HEK293 (cell line): ENCODE measurements around the gene CMTM4.

Experiments used
- CTCF ChIA-PET: fragments of 350-600 bp; formaldehyde crosslinking; extraction: SDS; loops from one replicate; lab custom pipeline; 2021; ENCODE audit warnings: antibody characterized with exemption; lab: Yijun Ruan, JAX
- POLR2A ChIA-PET: fragments of 300-600 bp; formaldehyde crosslinking; extraction: SDS; loops from one replicate; lab custom pipeline; 2020; ENCODE audit warnings: antibody characterized with exemption, inconsistent platforms; lab: Yijun Ruan, JAX
- H3K27ac ChIP-seq: fragments of 200-500 bp; sonication (Bioruptor generic); 2 replicates; pipeline ENCODE4 v1.5.1; 2014; ENCODE audit warnings: low read depth, low read length, control low read depth, inconsistent platforms; ENCODE audit errors: extremely low read depth
- H3K36me3 ChIP-seq, 2 experiments: fragments of 200-500 bp in 1 of 2; sonication (Bioruptor generic) in 1 of 2; 1 replicate in 1 of 2; 2 replicates in 1 of 2; pipeline ENCODE4 v1.5.1; 2014 to 2017; ENCODE audit warnings: inconsistent platforms in 2 of 2, low read length in 2 of 2; ENCODE audit not compliant: control insufficient read depth in 2 of 2, insufficient read depth in 1 of 2
- H3K4me1 ChIP-seq: fragments of 200-500 bp; sonication (Bioruptor generic); 2 replicates; pipeline ENCODE4 v1.5.1; 2014; ENCODE audit warnings: mild to moderate bottlenecking, low read length, inconsistent platforms; ENCODE audit not compliant: control insufficient read depth, insufficient read depth
- H3K4me3 ChIP-seq: 2 replicates; pipeline ENCODE4 v1.5.1; 2011; ENCODE audit warnings: low read depth, mild to moderate bottlenecking, control low read depth, low read length, moderate library complexity
- H3K9me3 ChIP-seq: fragments of 200-500 bp; sonication (Bioruptor generic); 2 replicates; pipeline ENCODE4 v1.5.1; 2014; ENCODE audit warnings: low read depth, low read length, inconsistent platforms; ENCODE audit not compliant: control insufficient read depth, insufficient read depth
- EGR2 ChIP-seq: fragments of 450-650 bp; formaldehyde crosslinking; IDR thresholded peaks from 2 replicates; pipeline ENCODE4 v1.5.1; 2016; ENCODE audit warnings: low read depth, missing biosample characterization, missing genetic modification characterization
- GLI2 ChIP-seq: fragments of 450-650 bp; formaldehyde crosslinking; IDR thresholded peaks from 2 replicates; pipeline ENCODE4; 2017; ENCODE audit warnings: missing biosample characterization, missing genetic modification characterization, low read depth, borderline replicate concordance
- MYNN ChIP-seq: fragments of 450-650 bp; formaldehyde crosslinking; IDR thresholded peaks from 2 replicates; pipeline ENCODE4 v1.5.1; 2016; ENCODE audit warnings: missing biosample characterization, missing genetic modification characterization, borderline replicate concordance
- OSR2 ChIP-seq: fragments of 450-650 bp; formaldehyde crosslinking; IDR thresholded peaks from 2 replicates; pipeline ENCODE4 v1.5.1; 2016; ENCODE audit warnings: missing biosample characterization, missing genetic modification characterization
- SCRT2 ChIP-seq: fragments of 450-650 bp; formaldehyde crosslinking; IDR thresholded peaks from 2 replicates; pipeline ENCODE4 v1.5.1; 2016; ENCODE audit warnings: missing biosample characterization, missing genetic modification characterization
- SP3 ChIP-seq: fragments of 450-650 bp; formaldehyde crosslinking; IDR thresholded peaks from 2 replicates; pipeline ENCODE4 v1.5.1; 2016; ENCODE audit warnings: missing biosample characterization, missing genetic modification characterization
- ZBTB21 ChIP-seq: fragments of 450-650 bp; formaldehyde crosslinking; IDR thresholded peaks from 2 replicates; pipeline ENCODE4 v1.5.1; 2017; ENCODE audit warnings: missing biosample characterization, missing genetic modification characterization
- ZEB2 ChIP-seq: fragments of 450-650 bp; formaldehyde crosslinking; IDR thresholded peaks from 2 replicates; pipeline ENCODE4 v1.5.1; 2016; ENCODE audit warnings: missing biosample characterization, missing genetic modification characterization
- ZFP3 ChIP-seq: fragments of 450-650 bp; formaldehyde crosslinking; IDR thresholded peaks from 2 replicates; pipeline ENCODE4 v1.5.1; 2016; ENCODE audit warnings: low read depth, missing biosample characterization, missing genetic modification characterization
- ZIC2 ChIP-seq: fragments of 450-650 bp; formaldehyde crosslinking; IDR thresholded peaks from 2 replicates; pipeline ENCODE4 v1.5.1; 2016; ENCODE audit warnings: missing biosample characterization, missing genetic modification characterization
- ZNF133 ChIP-seq: fragments of 450-650 bp; formaldehyde crosslinking; IDR thresholded peaks from 2 replicates; pipeline ENCODE4 v1.5.1; 2016; ENCODE audit warnings: missing biosample characterization, missing genetic modification characterization
- ZNF184 ChIP-seq: fragments of 450-650 bp; IDR thresholded peaks from 2 replicates; pipeline ENCODE4 v1.5.1; 2018; ENCODE audit warnings: missing biosample characterization, mild to moderate bottlenecking, missing genetic modification characterization
- ZNF221 ChIP-seq: fragments of 450-650 bp; formaldehyde crosslinking; IDR thresholded peaks from 2 replicates; pipeline ENCODE4 v1.5.1; 2017; ENCODE audit warnings: missing biosample characterization, missing genetic modification characterization, borderline replicate concordance
- ZNF391 ChIP-seq: fragments of 450-650 bp; formaldehyde crosslinking; IDR thresholded peaks from 2 replicates; pipeline ENCODE4 v1.5.1; 2016; ENCODE audit warnings: low read depth, missing biosample characterization, missing genetic modification characterization, borderline replicate concordance
- ZNF404 ChIP-seq: fragments of 450-650 bp; formaldehyde crosslinking; IDR thresholded peaks from 2 replicates; pipeline ENCODE4 v1.5.1; 2017; ENCODE audit warnings: missing biosample characterization, missing genetic modification characterization
- ZNF548 ChIP-seq: fragments of 450-650 bp; formaldehyde crosslinking; IDR thresholded peaks from 2 replicates; pipeline ENCODE4 v1.5.1; 2016; ENCODE audit warnings: missing biosample characterization, missing genetic modification characterization
- ZNF664 ChIP-seq: fragments of 450-650 bp; formaldehyde crosslinking; IDR thresholded peaks from 2 replicates; pipeline ENCODE4 v1.5.1; 2016; ENCODE audit warnings: missing biosample characterization, missing genetic modification characterization
- ZNF701 ChIP-seq: fragments of 450-650 bp; formaldehyde crosslinking; IDR thresholded peaks from 2 replicates; pipeline ENCODE4 v1.5.1; 2016; ENCODE audit warnings: missing biosample characterization, missing genetic modification characterization
- TF ChIP-seq, protein P1 (sequence below): fragments of 450-650 bp; formaldehyde crosslinking; IDR thresholded peaks from 2 replicates; pipeline ENCODE4 v1.5.0; 2017; ENCODE audit warnings: missing biosample characterization, missing genetic modification characterization, borderline replicate concordance
- TF ChIP-seq, protein P2 (sequence below): fragments of 450-650 bp; formaldehyde crosslinking; IDR thresholded peaks from 2 replicates; pipeline ENCODE4 v1.5.1; 2016; ENCODE audit warnings: missing biosample characterization, missing genetic modification characterization
- TF ChIP-seq, protein P3 (sequence below): fragments of 450-650 bp; formaldehyde crosslinking; IDR thresholded peaks from 2 replicates; pipeline ENCODE4 v1.5.1; 2016; ENCODE audit warnings: missing biosample characterization, missing genetic modification characterization
- TF ChIP-seq, protein P4 (sequence below): fragments of 450-650 bp; formaldehyde crosslinking; IDR thresholded peaks from 2 replicates; pipeline ENCODE4; 2016; ENCODE audit warnings: missing biosample characterization, missing genetic modification characterization
- TF ChIP-seq, protein P5 (sequence below): fragments of 450-650 bp; formaldehyde crosslinking; IDR thresholded peaks from 2 replicates; pipeline ENCODE4 v1.5.1; 2016; ENCODE audit warnings: missing biosample characterization, missing genetic modification characterization

CMTM4 gene

DNA sequence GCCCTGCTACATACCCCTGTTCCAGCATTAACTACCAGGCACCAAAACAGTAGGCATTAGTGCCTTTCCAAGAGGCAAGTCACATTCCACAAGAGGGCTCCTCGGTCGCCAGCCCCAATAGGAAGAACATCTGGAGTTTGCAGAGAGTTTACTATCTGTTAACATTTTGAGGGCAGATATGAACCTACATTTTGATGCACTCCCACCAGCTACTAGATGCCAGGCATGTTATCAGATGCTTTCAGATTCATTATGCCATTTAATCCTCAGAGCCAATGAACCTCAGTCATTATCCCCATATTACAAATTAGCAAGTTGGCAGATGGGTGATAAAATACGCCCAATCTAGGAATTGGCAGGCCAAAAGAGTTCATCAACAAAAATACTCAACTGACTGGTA is 121.5 kb downstream of the CMTM4 start (continued):
- no peak for TF ChIP-seq ZNF701 (tag by site-specific recombination)
- TF ChIP-seq, protein P1, sequence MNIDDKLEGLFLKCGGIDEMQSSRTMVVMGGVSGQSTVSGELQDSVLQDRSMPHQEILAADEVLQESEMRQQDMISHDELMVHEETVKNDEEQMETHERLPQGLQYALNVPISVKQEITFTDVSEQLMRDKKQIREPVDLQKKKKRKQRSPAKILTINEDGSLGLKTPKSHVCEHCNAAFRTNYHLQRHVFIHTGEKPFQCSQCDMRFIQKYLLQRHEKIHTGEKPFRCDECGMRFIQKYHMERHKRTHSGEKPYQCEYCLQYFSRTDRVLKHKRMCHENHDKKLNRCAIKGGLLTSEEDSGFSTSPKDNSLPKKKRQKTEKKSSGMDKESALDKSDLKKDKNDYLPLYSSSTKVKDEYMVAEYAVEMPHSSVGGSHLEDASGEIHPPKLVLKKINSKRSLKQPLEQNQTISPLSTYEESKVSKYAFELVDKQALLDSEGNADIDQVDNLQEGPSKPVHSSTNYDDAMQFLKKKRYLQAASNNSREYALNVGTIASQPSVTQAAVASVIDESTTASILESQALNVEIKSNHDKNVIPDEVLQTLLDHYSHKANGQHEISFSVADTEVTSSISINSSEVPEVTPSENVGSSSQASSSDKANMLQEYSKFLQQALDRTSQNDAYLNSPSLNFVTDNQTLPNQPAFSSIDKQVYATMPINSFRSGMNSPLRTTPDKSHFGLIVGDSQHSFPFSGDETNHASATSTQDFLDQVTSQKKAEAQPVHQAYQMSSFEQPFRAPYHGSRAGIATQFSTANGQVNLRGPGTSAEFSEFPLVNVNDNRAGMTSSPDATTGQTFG: no peak
- TF ChIP-seq, protein P2, sequence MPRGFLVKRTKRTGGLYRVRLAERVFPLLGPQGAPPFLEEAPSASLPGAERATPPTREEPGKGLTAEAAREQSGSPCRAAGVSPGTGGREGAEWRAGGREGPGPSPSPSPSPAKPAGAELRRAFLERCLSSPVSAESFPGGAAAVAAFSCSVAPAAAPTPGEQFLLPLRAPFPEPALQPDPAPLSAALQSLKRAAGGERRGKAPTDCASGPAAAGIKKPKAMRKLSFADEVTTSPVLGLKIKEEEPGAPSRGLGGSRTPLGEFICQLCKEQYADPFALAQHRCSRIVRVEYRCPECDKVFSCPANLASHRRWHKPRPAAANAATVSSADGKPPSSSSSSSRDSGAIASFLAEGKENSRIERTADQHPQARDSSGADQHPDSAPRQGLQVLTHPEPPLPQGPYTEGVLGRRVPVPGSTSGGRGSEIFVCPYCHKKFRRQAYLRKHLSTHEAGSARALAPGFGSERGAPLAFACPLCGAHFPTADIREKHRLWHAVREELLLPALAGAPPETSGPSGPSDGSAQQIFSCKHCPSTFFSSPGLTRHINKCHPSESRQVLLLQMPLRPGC (tag by site-specific recombination): no peak

DNA sequence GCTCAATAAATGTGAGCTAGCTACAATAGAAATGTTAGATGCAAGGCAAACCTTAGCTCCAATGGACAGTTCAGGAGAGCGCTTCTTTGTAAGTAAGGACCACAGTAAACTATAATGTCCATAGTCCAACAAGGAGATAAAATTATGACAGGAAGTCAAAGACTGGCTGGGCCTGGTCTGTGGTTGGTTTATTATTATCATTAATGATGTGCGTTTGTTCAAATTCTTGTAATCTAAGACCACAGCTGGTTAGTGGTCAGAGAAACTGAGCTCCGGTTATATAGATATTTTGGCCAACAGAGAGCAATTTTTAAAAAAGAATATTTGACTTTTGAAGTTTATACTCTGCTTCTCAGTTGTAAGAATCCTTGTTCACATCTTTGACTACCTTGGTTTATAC is 122.0 kb downstream of the CMTM4 start:
- POLR2A ChIA-PET: interaction anchor here (0.6 to 1.1 kb wide), 3 partner anchors 12 to 120 kb away, joined by 3 read pairs; partner anchors contain the start of gene CKLF

DNA sequence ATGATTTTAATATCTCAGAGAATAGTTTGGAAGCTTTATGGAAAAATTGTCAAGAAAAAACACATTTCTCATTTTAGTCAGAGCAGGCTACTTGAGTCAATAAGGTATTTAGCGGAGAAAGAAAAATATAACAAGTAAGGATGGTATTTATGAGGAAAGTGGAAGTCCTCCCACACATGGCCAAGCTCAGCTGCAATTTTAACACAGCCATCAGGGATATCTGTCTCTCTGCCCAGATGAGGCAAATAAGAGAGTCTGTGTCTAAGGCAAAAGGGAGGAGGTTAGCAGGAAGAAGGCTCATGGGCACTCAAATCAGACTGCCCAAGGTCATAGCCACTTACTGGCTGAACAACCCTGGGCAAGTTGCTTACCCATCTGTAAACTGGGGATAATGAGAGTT is 122.5 kb downstream of the CMTM4 start:
- no peak overlapping the region for H3K4me3 ChIP-seq
- H3K27ac ChIP-seq: no peak overlapping the region
- ChIA-PET CTCF (interaction anchor here (0.7 to 1.3 kb wide), 2 partner anchors 11 to 217 kb away, joined by 3 read pairs; no protein-coding TSS in a partner anchor), POLR2A (interaction anchor here (0.6 to 1.0 kb wide), 2 partner anchors 22 to 120 kb away, joined by 3 read pairs; partner anchors contain the start of gene CKLF)
- no peaks in the 10 kb centered on the region for H3K36me3 ChIP-seq
- H3K9me3 ChIP-seq: no peaks in the 10 kb centered on the region
- TF ChIP-seq, protein P3, sequence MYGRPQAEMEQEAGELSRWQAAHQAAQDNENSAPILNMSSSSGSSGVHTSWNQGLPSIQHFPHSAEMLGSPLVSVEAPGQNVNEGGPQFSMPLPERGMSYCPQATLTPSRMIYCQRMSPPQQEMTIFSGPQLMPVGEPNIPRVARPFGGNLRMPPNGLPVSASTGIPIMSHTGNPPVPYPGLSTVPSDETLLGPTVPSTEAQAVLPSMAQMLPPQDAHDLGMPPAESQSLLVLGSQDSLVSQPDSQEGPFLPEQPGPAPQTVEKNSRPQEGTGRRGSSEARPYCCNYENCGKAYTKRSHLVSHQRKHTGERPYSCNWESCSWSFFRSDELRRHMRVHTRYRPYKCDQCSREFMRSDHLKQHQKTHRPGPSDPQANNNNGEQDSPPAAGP (tag by site-specific recombination): no peak
- TF ChIP-seq ZNF391 (tag by site-specific recombination): no peak
- no peak for TF ChIP-seq GLI2 (tag by site-specific recombination)
- no peak for TF ChIP-seq ZNF133 (tag by site-specific recombination)
- TF ChIP-seq MYNN (tag by site-specific recombination): no peak
- no peak for TF ChIP-seq ZEB2 (tag by site-specific recombination)
- no peak for TF ChIP-seq EGR2 (tag by site-specific recombination)
- peaks cover 8% of the 10 kb centered on the region for H3K4me1 ChIP-seq

More for the DNA sequence above, 122.0 kb downstream of the CMTM4 start:
- no peak overlapping the region for H3K27ac ChIP-seq
- TF ChIP-seq ZNF184 (tag by site-specific recombination) (no peak), GLI2 (tag by site-specific recombination) (no peak), SCRT2 (tag by site-specific recombination) (no peak), ZIC2 (no peak), ZBTB21 (tag by site-specific recombination) (no peak), ZNF404 (no peak), ZNF664 (no peak; the same call in 1 of the 2 replicates), ZNF221 (no peak), ZNF548 (no peak), OSR2 (no peak), ZFP3 (tag by site-specific recombination) (no peak), SP3 (tag by site-specific recombination) (no peak)
- TF ChIP-seq, protein P4, sequence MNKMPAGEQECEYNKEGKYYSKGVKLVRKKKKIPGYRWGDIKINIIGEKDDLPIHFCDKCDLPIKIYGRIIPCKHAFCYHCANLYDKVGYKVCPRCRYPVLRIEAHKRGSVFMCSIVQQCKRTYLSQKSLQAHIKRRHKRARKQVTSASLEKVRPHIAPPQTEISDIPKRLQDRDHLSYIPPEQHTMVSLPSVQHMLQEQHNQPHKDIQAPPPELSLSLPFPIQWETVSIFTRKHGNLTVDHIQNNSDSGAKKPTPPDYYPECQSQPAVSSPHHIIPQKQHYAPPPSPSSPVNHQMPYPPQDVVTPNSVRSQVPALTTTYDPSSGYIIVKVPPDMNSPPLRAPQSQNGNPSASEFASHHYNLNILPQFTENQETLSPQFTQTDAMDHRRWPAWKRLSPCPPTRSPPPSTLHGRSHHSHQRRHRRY: no peak
- TF ChIP-seq, protein P5, sequence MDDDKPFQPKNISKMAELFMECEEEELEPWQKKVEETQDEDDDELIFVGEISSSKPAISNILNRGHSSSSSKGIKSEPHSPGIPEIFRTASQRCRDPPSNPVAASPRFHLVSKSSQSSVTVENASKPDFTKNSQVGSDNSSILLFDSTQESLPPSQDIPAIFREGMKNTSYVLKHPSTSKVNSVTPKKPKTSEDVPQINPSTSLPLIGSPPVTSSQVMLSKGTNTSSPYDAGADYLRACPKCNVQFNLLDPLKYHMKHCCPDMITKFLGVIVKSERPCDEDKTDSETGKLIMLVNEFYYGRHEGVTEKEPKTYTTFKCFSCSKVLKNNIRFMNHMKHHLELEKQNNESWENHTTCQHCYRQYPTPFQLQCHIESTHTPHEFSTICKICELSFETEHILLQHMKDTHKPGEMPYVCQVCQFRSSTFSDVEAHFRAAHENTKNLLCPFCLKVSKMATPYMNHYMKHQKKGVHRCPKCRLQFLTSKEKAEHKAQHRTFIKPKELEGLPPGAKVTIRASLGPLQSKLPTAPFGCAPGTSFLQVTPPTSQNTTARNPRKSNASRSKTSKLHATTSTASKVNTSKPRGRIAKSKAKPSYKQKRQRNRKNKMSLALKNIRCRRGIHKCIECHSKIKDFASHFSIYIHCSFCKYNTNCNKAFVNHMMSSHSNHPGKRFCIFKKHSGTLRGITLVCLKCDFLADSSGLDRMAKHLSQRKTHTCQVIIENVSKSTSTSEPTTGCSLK (tag by site-specific recombination): no peak
- peaks cover 4% of the 10 kb centered on the region for H3K4me1 ChIP-seq
- H3K4me3 ChIP-seq: no peak overlapping the region
- H3K36me3 ChIP-seq: no peaks in the 10 kb centered on the region
- CTCF ChIA-PET: interaction anchor here (0.6 to 1.3 kb wide), 4 partner anchors 11 to 259 kb away, joined by 3 read pairs; no protein-coding TSS in a partner anchor
- no peaks in the 10 kb centered on the region for H3K9me3 ChIP-seq
